IPS-20b (cell line): ENCODE results near the gene GCN1.

ENCODE experiments used
- H3K27ac ChIP-seq: one replicate; pipeline ENCODE4 v1.5.1; 2013; ENCODE audit warnings: low read length
- H3K27me3 ChIP-seq: 2 replicates; pipeline ENCODE4 v1.6.1; 2013; ENCODE audit warnings: mild to moderate bottlenecking, low read length, inconsistent platforms; ENCODE audit not compliant: insufficient read depth
- H3K36me3 ChIP-seq: 2 replicates; pipeline ENCODE4 v1.6.1; 2013; ENCODE audit warnings: low read depth, mild to moderate bottlenecking, inconsistent platforms, low read length, moderate library complexity; ENCODE audit not compliant: insufficient read depth
- H3K4me1 ChIP-seq: 2 replicates; pipeline ENCODE4 v1.6.1; 2013; ENCODE audit warnings: mild to moderate bottlenecking, control low read depth, inconsistent platforms, low read length, moderate library complexity; ENCODE audit not compliant: insufficient read depth
- H3K4me3 ChIP-seq: 2 replicates; pipeline ENCODE4 v1.5.1; 2013; ENCODE audit warnings: mild to moderate bottlenecking, low read length, inconsistent platforms
- H3K9ac ChIP-seq: 2 replicates; pipeline ENCODE4 v1.6.1; 2013; ENCODE audit warnings: low read depth, mild to moderate bottlenecking, inconsistent platforms, low read length, moderate library complexity
- H3K9me3 ChIP-seq: 2 replicates; pipeline ENCODE4 v1.6.1; 2013; ENCODE audit warnings: mild to moderate bottlenecking, low read depth, low read length, inconsistent platforms; ENCODE audit not compliant: insufficient read depth

GCN1 gene

GRCh38 chr12:120079411-120080400 is 114.8 kb downstream of the GCN1 start:
- H3K4me1 ChIP-seq: no peaks in the 10 kb centered on the region
- H3K27ac ChIP-seq: no peak overlapping the region
- no peak overlapping the region for H3K9ac ChIP-seq
- no peaks in the 10 kb centered on the region for H3K9me3 ChIP-seq
- H3K36me3 ChIP-seq: 0 out of 2 replicates have a peak, but pooled peaks cover 5% of the 10 kb centered on the region
- no peak overlapping the region for H3K4me3 ChIP-seq
- H3K27me3 ChIP-seq: no peaks in the 10 kb centered on the region

- H3K4me3 ChIP-seq: no peak overlapping the region
- no peaks in the 10 kb centered on the region for H3K9me3 ChIP-seq
- H3K27me3 ChIP-seq: no peaks in the 10 kb centered on the region
- H3K27ac ChIP-seq: no peak overlapping the region
- 0 out of 2 replicates have a peak, but pooled peaks cover 5% of the 10 kb centered on the region for H3K36me3 ChIP-seq
- no peak overlapping the region for H3K9ac ChIP-seq
- no peaks in the 10 kb centered on the region for H3K4me1 ChIP-seq
Measured at GRCh38 chr12:120078868-120079267, 115.6 kb downstream of the GCN1 start.

GRCh38 chr12:120077260-120077659 is 117.3 kb downstream of the GCN1 start:
- H3K27ac ChIP-seq: no peak overlapping the region
- H3K36me3 ChIP-seq: peaks cover 13% of the 10 kb centered on the region; the same call in 1 of the 2 replicates
- no peak overlapping the region for H3K9ac ChIP-seq
- H3K27me3 ChIP-seq: no peaks in the 10 kb centered on the region
- H3K4me1 ChIP-seq: no peaks in the 10 kb centered on the region
- H3K9me3 ChIP-seq: no peaks in the 10 kb centered on the region
- H3K4me3 ChIP-seq: no peak overlapping the region
